Right hindlimb (tissue), 1 donor: ENCODE measurements around the gene RASSF1.
"Not testable (repeated sequence)": the region's sequence is repeated elsewhere in the genome, so short reads cannot be mapped to it uniquely, and the experiment has no call there.

ENCODE experiments used
- DNase-seq: peaks from one replicate; pipeline ENCODE4 v3.0.0-alpha.2; 2018

RASSF1 gene

DNA sequence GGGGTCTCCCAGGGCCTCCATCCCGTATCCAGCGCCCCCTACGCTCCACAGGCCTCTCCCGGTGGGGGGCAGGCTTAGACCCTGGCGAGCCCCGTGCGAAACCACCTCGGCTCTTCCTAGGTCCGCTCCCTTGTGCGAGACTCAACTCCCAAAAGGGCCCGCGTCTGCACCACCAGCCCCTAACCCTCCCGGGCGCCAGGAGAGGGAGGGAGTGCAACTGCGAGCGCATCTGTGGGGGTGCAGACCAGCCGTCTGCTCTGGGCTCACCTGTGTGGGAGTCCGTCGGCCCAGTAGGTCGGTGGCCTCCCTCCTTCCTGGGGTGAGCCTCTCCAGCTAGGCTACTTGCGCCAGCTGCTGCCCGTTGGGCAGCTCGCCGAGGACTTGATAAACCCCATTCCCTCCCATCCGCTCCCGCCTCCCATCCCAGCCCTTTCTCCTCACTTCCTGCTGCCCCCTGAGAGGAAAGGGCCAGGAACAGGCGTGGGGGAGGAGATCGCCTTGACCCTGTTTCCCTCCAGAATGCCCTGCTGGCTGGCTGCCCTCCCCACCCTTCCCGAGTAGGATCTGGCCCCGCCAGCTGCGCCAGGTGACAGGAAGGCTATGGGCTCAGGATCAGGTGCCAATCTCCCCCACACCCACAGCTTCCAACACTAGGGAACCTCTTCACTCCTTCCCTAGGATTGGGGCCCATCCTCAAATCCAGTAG, 18.1 kb downstream of the RASSF1 start, which contains the start of gene HYAL2:
Gene HYAL2, minus strand, starts transcription at position 360 of the 706 bp plus-strand sequence. CDS start 2,256 bp downstream, outside the sequence.
- DNase-seq: peak; percentile 58

DNA sequence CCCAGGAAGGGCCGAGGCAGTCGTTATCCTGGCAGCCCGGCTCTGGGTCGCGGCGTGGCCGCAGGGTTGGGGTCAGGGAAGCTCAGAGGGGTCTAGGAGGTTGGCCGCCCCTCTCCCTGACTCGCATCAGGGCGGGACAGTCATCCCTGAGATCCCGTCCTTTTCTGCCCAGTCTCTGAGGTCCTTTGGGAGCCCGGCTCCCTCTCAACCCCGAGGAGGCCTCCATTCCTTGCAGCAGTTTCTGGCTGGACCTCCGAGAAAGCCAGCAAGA, 18.6 kb downstream of the RASSF1 start:
- no peak for DNase-seq

DNA sequence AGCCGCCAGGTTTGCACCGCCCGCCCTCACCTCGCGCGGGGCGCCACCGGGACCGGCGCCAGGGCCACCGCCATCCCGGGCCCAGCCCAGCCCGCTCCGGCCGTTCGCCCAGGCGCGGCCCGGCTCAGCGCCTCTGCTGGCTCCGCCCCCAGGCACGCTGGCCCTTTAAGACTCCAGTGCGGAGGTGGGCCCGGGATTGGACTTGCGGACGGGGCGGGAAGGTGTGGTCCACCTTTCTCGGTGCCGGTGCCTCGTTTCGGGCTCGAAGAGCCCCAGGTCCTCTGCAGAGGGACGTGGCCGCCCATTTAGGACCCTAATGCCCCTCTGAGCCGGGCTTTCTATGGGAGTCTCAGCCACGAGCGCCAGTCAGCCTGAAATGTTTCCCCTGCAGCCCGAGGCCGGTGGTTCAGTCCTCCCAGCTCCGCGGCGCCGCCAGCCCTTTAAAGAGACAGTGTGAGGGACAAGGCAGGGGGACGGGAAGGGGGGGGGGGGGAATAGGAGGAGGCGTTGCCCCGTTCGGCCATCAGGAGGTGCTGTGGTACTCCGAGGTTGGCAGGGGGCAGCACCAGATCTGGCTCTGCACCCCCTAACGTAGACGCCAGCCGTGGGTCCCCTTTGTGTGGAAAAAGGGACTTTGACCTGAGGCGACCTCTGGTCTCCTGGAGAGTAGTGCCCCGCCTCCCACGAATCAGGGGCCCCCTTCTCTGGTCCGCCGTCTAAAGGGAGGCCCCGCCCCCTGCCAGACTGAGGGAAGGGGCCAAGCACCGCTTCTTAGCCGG, 19.1 kb downstream of the RASSF1 start:
- peak; percentile 94 for DNase-seq

DNA sequence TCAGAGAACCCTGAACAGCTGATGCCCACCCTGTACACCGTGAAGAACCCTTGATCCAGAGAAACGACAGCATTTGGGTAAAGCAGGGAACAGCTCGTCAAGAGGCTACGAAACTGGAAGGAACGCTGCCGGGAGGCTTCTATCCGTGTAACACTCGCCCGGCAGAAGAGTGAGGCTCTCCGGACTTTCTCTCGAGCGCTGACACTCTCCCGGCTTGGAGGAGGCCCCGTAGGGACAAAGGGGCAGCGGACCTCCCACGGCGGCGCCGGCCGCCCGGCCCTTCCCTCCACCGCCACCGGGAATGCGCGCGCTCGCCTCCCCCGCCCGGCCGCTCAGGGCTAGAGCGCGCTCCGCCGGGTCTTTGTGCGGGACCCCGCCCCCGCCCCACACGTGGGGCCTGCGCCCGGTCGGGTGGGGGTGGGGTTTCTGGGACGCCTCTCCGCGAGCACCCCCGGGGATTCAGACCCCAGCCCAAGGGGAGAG, 19.7 kb downstream of the RASSF1 start:
- DNase-seq: peak; percentile 89

DNA sequence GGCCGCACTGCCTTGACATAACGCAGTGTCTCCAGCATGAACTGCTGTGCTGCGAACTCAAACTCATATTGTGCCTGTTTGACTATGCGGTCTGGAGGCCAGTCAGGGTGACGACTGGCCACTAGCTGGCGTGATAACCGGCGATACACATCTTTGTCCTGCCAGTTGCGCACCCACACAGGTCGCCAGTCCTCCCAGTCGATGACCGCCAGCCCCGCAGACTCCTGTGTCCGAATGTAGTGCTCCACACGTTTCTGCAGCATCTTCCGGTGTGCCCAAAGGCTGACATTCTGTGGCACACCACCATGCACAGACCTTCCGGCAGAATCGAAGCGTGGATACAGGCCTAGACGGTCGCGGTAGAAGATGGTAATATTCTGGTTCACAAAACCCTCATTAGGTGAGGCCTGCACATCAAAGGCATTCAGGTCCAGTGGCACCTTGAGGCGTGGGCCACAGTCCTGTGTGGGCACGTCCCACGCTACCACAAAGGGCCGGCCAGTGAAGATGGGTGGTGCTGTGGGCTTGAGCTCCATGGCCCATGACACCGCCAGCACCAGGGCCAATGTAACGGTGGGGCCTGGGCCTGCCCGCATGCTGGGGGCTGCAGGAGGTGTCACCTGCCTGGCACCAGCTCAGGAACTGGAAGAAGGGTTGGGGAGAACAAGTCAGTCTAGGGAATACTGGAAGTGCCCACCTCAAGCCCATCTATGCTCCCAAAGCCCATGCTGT, 20.6 kb downstream of the RASSF1 start:
- DNase-seq: no peak

DNA sequence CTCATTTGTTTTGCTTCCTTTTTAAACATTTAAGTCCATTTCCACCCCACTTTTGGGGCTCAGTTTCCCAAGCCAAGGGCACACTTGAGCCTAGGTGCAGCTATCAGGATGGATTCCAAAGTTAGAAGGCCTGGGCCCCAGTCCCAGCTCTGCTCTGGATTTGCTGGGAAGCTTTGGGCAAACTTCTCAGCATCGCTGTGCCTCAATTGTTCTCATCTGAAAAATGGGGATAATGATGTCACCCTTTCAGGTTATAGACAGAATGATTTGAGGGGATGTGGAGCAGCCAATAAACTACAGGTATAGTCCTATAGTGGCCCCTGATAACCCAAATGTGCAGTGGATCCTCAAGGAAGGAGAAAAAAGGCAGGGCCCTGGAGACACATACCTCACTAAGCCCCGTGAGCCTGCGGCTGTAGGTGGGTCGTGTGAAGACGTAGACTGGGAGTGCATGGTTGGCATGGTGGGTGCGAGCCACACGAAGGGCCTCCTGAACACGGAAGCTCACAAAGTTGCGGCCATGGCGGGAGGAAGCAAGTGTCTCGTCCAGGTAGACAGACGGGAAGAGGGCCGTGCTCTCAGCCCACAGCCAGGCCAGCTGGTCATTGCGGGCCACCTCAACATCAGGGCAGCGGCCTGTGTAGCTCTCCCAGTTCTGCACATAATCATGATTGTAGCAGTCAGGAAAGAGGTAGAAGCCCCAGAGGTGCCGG, 21.3 kb downstream of the RASSF1 start:
- DNase-seq: no peak

DNA sequence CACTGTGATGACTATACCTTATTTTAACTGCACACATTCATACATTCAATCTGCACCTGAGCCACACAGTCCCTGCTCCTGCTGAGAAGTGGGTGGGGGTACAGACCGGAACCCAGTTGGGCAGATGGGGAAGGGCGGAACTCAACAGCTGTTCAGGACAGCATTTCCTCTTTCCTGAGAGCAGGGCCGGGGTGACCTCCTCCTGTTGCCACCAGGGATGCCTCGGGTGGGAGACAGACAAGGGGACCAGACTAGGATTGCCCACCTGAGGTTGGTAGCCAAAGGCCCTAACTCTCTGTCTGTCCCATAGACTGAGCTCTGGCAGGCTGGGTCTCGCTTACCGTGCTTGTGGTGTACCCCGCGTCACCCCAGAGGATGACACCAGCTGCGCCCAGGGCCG, 22.0 kb downstream of the RASSF1 start:
- no peak for DNase-seq

DNA sequence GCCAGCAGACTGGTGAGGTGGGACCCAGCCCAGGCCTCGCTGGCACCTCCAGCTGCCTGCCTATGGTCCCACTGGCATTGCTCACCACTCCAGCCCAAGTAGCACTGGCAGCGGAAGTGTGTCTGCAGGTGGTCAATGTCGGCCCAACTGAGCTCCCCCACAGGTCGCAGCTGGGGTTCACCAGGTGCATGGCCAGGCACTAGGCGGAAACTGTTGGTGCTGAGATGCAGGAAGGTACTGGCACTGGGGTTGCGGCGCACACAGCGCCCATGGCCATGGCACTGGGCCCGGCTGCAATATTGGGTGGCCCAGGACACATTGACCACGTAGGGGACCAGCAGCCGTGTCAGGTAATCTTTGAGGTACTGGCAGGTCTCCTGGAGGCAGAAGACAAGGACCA, 22.5 kb downstream of the RASSF1 start:
- no peak for DNase-seq

DNA sequence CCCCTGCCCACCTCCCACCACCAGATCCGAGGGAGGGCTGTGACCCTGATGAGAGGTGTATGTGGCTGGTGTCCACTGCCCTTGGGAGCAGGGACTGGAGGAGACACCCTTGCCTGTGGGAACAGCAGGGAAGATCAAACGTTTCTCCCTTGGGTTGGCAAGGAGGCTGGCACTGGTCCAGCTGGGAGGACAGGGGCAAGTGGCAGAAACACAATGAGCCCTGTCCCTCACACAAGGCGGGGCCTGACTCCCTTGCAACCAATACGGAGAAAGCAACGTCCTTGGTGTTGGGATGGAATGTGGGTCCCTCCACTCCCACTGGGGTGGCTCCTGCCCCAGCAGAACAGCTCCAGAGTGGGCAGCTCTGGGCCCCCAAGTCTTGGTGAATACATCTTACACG, 23.3 kb downstream of the RASSF1 start:
- DNase-seq: no peak

DNA sequence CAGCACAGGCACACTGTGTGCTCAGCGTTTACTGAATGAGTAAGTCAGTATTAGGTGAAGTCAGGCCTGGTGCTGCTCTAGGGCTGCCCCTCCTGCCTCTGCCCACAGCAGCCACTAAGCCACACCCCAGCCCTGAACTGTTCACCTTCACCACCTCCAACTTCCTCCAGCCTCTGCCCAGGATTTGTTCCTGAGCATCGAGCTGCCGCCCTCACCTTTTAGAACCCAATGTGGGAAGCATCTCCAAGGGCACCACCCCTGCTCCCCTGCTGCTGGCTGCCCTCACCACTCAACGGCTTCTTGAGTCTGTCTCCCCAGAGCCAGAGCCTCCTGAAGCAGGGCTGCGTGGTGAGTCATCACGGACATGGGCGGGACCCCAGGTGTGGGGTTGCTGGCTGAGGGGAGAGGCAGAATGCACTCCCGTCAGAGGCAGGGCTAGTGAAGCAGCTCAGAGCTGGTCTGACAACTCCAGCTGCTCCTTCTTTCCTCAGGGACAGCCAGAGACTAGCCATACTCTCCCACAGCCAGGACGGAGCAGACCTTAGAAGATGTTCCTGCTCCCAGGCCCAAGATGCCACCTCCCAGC, 23.9 kb downstream of the RASSF1 start:
- no peak for DNase-seq

DNA sequence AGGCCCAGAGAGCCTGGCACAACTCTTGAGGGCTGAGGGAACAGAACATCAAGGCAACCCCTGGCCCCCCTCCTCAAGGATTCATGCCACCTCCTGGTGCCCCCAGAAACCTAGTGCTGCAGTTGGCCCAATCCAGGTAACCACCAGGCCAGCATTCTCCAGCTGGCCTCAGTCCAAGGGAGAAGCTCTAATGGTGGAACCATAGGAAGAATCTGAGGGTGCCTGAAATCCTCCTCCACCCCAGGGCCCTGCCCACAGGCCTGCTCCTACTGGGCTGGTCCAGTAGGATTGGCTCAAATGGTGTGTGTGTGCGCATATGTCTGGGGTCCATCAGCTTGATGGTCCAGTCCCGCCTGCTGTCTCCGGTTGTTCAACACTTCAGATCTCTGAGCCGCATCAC, 25.8 kb downstream of the RASSF1 start:
- no peak for DNase-seq

DNA sequence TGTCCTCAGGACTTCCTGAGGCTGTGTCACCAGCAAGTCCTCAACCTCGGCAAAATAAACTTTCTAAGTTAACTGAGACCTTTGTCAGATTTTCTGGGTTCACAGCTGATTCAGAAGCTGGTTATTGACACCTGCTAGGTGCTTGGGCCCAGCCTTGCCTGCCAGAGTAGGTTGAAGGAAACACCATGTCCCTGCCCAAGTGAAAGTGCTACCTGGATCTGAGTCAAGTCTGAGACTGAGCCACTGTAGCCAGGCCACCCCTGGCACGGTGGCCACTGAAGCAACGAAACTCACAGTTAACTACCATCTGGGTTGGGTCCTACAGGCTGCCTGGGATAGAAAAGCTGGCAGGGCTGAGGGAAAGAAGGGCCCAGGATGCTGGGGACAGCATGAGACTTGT, 26.3 kb downstream of the RASSF1 start:
- DNase-seq: no peak

DNA sequence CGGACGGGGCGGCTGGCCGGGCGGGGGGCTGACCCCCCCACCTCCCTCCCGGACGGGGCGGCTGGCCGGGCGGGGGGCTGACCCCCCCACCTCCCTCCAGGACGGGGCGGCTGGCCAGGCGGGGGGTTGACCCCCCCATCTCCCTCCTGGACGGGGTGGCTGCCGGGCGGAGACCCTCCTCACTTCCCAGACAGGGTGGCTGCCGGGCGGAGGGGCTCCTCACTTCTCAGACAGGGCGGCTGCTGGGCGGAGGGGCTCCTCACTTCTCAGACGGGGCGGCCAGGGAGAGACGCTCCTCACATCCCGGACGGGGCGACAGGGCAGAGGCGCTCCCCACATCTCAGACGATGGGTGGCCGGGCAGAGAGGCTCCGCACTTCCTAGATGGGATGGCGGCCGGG, 28.6 kb downstream of the RASSF1 start:
- not testable (repeated sequence) for DNase-seq

DNA sequence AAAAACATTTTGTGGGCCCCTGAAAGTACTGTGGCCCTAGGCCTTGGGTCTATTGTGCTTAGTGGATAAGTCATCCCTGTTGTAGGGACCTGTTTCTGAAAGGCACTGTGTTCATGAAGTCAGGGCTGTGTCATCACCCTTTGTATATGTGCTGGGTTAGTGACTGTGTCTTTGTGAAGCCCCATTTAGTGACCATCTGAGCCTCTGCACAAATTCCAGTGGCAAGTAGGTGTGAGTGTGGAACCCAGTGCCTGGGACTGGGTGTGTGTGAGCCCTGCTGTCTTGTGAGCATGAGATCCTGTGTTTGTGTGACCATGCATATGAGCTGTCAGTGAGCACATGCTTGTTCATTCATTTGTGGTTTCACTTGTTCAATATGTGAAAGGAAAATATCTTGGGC, 36.0 kb downstream of the RASSF1 start:
- DNase-seq: no peak

DNA sequence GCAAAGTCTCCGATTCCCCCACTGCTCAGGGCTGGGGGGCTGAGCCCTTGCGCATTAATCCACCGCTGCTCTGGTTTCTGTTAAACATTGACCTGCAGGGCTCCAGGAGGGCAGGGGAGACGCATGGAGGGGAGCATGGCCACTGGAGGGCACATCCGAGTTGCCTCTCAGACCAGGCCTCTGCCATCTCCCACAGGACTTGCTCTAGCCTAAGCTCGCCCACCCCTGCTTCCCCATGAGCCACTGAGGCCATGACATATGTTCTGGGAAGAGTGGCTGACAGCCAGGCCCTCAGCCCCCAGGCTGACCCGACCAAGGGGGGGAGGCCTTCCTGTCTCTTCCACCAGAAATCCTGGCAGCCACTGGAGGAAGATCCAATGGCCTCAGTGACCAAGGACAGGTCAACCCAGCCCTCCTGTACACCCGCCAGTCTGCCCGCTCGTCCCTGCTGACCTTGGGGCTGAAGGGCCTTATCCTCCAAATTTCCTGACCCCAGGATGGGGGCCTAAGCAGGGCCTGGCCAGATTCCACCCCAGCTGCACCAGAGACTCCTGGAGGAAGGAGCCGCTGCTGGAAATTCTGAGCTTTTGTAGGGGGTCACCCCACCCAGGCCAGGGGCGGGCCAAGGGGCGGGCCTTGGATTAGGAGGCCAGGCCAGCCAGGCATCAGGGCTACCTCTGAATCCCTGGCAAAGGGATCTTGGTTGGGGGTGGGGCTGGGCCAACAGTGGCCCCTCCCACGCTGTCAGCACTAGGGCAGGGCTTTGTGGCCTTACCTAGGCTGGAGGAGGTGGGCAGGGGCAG, 37.4 kb downstream of the RASSF1 start, which contains the start of gene HYAL1:
Gene HYAL1, minus strand, starts transcription at position 562 of the 803 bp plus-strand sequence. CDS start 618 bp downstream, outside the sequence.
- DNase-seq: peak; percentile 66

DNA sequence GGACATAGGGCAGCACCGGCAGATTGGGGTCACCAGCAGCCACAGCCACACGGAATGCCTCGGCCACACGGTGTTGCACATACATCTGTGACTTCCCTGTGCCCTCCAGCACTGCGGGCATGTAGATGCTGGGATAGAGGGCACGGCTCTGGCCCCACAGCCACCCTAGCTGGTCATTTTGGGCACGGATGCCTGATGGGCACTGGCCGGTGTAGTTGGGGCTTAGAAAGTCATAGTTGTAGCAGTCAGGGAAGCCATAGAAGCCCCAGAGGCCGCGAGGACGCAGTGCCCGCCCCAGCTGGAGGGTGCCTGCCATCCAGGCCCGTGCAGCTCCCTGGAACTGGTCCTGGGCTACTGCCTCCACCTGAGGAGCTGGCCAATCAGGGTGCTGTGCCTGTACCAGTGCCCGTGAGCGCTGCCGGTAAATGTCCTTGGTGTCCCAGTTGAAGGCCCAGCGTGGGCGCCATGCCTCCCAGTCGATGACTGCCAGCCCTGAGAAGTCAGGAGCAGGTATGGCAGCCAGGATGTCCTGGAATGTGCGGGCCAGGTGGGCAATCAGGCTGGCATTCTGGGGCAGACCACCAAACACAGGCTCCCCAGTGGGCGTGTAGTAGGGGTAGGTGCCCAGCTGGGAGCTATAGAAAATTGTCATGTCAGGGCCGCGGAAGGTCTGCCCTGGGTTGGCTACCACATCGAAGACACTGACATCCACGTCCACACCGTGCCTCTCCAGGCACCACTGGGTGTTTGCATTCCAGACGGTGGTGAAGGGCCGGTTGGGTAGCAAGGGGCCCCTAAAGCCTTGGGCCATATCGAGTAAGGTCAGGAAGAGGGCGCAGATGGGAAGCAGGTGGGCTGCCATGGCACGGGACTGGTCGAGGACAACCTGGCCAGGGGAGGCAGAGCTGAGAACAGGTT, 38.3 kb downstream of the RASSF1 start:
- DNase-seq: no peak

DNA sequence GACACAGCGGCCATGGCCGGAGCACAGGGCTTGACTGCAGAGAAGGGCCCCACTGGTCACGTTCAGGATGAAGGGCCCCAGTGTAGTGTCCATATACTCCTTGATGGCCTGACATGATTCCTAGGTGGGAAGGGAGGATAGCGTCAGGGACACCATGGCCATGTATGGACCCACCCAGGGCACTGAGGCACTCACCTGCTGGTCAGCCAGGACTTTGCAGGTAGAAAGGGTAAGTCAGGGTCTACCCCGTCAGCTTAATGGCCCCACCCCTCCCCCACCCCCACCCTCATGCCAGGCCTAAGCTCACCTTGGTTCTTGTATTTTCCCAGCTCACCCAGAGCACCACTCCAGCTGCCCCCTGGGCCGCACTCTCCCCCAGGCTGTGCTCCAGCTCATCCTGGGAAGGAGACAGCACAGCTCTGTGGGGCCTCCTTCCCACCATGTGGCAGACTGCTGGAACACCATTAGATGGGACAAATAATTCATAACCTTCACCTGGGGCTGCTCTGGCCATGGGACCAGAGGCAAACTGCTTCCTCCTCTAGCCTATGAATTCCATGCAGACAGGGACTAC, 39.9 kb downstream of the RASSF1 start:
- DNase-seq: no peak

DNA sequence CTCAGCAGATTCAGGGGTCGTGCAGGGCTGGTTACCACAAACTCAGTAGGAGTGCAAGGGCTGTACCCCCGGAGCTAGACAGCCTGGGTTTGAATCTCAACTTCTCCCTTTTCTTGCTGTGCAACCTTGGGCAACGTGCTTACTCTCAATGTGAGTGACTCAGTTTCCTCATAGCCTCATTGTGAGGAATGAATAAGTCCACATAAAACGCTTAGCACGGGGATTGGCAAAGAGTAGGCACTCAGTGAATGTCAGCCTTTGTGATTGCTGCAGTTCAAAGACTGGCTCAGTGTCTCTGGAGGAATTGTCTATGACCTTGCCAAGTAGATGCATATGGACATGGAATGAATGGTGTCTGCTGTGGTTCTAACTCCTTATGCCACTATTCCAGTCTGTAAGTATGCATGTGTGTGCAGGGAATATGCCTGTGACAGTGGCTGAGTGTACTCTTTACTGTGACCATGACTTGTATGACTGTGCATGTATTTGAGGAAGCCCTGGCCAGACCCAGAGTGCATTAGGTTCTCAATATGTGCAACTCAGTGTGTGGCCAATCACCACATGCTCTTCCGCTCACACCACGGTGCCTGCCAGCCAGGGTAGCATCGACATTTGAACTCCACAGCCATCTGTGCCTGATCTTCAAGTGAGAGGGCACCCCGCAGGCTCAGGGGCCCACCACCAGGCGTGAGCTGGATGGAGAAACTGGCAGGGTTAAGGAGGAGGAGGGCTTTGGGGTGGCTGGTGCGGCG, 40.5 kb downstream of the RASSF1 start:
- DNase-seq: no peak

DNA sequence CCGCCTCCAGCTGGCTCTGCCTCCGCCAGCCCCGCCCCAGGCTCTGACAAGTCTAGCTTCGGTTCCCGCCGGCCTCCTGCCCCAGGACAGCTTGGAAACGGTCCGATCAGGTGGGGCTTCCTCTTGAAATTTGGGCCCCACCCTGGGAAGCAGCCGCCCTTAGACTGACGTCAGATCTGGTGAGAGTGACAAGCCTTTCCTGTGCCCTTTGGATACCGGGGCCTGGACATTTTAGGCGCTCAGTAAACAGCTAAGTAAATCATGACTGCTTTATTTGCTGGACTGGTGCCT, 41.1 kb downstream of the RASSF1 start:
- DNase-seq: no peak
